H1 (cell line): ENCODE measurements around the gene FRA10AC1. TPM values are rescaled to one million over a fixed set of nuclear protein-coding genes. Genes with fewer than 3 reads are reported as not detected.

Source experiments
- BACH1 ChIP-seq: IDR thresholded peaks from 2 replicates; pipeline ENCODE4 v1.6.1; 2012; ENCODE audit warnings: low read length, improper control_type of control experiment
- CHD1 ChIP-seq: IDR thresholded peaks from 2 replicates; pipeline ENCODE4 v1.6.1; 2012; ENCODE audit warnings: low read depth, low read length, improper control_type of control experiment
- EGR1 ChIP-seq: IDR thresholded peaks from 2 replicates; pipeline ENCODE4 v1.6.1; 2011; ENCODE audit warnings: low read depth, low read length, borderline replicate concordance
- EZH2 ChIP-seq: fragments of 200-600 bp; sonication (generic); IDR thresholded peaks from 2 replicates; pipeline ENCODE4 v1.7.1; 2012; ENCODE audit warnings: low read depth, mild to moderate bottlenecking, moderate library complexity, low read length, inconsistent platforms; ENCODE audit not compliant: severe bottlenecking
- HDAC2 ChIP-seq, 2 experiments: fragments of 300-600 bp in 1 of 2; sonication (generic) in 1 of 2; IDR thresholded peaks; 2 replicates each; pipeline ENCODE4 v1.6.1; 2011 to 2012; ENCODE audit warnings: low read depth in 2 of 2, low read length in 2 of 2, mild to moderate bottlenecking in 2 of 2, moderate library complexity in 2 of 2, borderline replicate concordance in 1 of 2, inconsistent platforms in 1 of 2
- KDM1A ChIP-seq: fragments of 200-600, 300-600 bp; sonication (generic); IDR thresholded peaks from 2 replicates; pipeline ENCODE4 v1.7.1; 2016; ENCODE audit warnings: mild to moderate bottlenecking, low read length, borderline replicate concordance
- NANOG ChIP-seq: IDR thresholded peaks from 2 replicates; pipeline ENCODE4 v1.6.1; 2011; ENCODE audit warnings: low read length, low read depth, mild to moderate bottlenecking, inconsistent platforms; ENCODE audit not compliant: insufficient read depth, poor library complexity, severe bottlenecking
- RBBP5 ChIP-seq: IDR thresholded peaks from 2 replicates; pipeline ENCODE4 v1.7.1; 2012; ENCODE audit warnings: low read depth, mild to moderate bottlenecking, inconsistent platforms, low read length, moderate library complexity, borderline replicate concordance
- polyA plus RNA-seq, 7 experiments: library from polyadenylated mRNA; depleted of rRNA in 3 of 7; stranded (reverse) in 5 of 7; unstranded in 2 of 7; fragments of >200 nt in 5 of 7; fragments of 200-250 nt in 2 of 7; gene quantifications; 1 replicate in 5 of 7; 2 replicates in 1 of 7; 4 replicates in 1 of 7; pipeline versions ENCODE4 v1.2.1 to v1.2.3, GENCODE V29; 2011 to 2013; ENCODE audit warnings: missing spikeins in 2 of 7, mixed read lengths in 2 of 7
- total RNA-seq: library from RNA; stranded (reverse); fragmentation: NEBNext Ultra II Directional; extraction: Animal tissue kit (Norgen Biotek cat#: 25700); gene quantifications from 2 replicates; pipeline ENCODE4 v1.2.1, GENCODE V29; 2021
- TF ChIP-seq, protein P1 (sequence below): fragments of 300-600 bp; sonication (generic); IDR thresholded peaks from 2 replicates; pipeline ENCODE4 v1.7.1; 2012; ENCODE audit warnings: low read length, moderate library complexity, mild to moderate bottlenecking, inconsistent platforms; ENCODE audit not compliant: insufficient replicate concordance
- TF ChIP-seq, protein P2 (sequence below): IDR thresholded peaks from 2 replicates; pipeline ENCODE4 v1.6.1; 2012; ENCODE audit warnings: inconsistent platforms

Gene FRA10AC1
- total and polyA plus RNA-seq, 2 of the 8 experiments (the other 6 are each of a cell fraction or from before 2014, with no cell fraction given): 4.4 to 13.5 TPM

DNA sequence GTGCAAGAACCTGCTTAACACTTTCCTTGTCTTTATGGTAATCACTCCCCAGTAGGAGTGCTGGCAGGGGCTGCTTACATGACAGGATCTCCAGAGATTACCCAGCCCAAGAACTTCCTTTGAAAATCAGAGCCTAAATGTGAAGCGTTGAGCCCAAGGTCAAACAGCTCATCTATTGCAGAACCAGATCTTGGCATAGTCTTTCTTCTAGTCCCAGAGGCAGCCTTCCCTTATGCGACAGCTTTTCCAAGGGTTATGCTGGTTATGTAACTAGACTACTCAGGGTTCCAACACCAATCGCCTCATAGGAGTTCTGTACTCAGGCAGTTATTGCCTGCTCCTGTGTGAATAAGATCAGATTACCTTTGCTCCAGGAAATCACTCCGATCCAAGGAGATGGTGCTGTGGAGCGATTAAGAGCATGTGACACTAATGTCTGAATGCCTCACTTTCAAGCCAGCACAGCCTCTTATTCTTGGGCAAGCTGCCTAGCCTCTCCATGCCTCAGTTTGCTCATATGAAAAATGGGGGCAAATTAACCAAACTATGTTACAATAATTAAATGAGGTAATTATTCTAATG lies 46.9 kb upstream of the FRA10AC1 start (continued):
- TF ChIP-seq, protein P1, sequence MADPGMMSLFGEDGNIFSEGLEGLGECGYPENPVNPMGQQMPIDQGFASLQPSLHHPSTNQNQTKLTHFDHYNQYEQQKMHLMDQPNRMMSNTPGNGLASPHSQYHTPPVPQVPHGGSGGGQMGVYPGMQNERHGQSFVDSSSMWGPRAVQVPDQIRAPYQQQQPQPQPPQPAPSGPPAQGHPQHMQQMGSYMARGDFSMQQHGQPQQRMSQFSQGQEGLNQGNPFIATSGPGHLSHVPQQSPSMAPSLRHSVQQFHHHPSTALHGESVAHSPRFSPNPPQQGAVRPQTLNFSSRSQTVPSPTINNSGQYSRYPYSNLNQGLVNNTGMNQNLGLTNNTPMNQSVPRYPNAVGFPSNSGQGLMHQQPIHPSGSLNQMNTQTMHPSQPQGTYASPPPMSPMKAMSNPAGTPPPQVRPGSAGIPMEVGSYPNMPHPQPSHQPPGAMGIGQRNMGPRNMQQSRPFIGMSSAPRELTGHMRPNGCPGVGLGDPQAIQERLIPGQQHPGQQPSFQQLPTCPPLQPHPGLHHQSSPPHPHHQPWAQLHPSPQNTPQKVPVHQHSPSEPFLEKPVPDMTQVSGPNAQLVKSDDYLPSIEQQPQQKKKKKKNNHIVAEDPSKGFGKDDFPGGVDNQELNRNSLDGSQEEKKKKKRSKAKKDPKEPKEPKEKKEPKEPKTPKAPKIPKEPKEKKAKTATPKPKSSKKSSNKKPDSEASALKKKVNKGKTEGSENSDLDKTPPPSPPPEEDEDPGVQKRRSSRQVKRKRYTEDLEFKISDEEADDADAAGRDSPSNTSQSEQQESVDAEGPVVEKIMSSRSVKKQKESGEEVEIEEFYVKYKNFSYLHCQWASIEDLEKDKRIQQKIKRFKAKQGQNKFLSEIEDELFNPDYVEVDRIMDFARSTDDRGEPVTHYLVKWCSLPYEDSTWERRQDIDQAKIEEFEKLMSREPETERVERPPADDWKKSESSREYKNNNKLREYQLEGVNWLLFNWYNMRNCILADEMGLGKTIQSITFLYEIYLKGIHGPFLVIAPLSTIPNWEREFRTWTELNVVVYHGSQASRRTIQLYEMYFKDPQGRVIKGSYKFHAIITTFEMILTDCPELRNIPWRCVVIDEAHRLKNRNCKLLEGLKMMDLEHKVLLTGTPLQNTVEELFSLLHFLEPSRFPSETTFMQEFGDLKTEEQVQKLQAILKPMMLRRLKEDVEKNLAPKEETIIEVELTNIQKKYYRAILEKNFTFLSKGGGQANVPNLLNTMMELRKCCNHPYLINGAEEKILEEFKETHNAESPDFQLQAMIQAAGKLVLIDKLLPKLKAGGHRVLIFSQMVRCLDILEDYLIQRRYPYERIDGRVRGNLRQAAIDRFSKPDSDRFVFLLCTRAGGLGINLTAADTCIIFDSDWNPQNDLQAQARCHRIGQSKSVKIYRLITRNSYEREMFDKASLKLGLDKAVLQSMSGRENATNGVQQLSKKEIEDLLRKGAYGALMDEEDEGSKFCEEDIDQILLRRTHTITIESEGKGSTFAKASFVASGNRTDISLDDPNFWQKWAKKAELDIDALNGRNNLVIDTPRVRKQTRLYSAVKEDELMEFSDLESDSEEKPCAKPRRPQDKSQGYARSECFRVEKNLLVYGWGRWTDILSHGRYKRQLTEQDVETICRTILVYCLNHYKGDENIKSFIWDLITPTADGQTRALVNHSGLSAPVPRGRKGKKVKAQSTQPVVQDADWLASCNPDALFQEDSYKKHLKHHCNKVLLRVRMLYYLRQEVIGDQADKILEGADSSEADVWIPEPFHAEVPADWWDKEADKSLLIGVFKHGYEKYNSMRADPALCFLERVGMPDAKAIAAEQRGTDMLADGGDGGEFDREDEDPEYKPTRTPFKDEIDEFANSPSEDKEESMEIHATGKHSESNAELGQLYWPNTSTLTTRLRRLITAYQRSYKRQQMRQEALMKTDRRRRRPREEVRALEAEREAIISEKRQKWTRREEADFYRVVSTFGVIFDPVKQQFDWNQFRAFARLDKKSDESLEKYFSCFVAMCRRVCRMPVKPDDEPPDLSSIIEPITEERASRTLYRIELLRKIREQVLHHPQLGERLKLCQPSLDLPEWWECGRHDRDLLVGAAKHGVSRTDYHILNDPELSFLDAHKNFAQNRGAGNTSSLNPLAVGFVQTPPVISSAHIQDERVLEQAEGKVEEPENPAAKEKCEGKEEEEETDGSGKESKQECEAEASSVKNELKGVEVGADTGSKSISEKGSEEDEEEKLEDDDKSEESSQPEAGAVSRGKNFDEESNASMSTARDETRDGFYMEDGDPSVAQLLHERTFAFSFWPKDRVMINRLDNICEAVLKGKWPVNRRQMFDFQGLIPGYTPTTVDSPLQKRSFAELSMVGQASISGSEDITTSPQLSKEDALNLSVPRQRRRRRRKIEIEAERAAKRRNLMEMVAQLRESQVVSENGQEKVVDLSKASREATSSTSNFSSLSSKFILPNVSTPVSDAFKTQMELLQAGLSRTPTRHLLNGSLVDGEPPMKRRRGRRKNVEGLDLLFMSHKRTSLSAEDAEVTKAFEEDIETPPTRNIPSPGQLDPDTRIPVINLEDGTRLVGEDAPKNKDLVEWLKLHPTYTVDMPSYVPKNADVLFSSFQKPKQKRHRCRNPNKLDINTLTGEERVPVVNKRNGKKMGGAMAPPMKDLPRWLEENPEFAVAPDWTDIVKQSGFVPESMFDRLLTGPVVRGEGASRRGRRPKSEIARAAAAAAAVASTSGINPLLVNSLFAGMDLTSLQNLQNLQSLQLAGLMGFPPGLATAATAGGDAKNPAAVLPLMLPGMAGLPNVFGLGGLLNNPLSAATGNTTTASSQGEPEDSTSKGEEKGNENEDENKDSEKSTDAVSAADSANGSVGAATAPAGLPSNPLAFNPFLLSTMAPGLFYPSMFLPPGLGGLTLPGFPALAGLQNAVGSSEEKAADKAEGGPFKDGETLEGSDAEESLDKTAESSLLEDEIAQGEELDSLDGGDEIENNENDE: peak; percentile 72
- peak in 1 of 2 experiments; percentile 91; a peak in 1 of 4 replicates for TF ChIP-seq HDAC2 (IDR thresholded peaks at IDR 0.05; ENCODE audit: borderline replicate concordance in 1 of 2, low read depth in 2 of 2, low read length in 2 of 2)
- no peak for TF ChIP-seq CHD1
- TF ChIP-seq NANOG: peak; percentile 65
- TF ChIP-seq KDM1A: peak; percentile 95
- TF ChIP-seq, protein P2, sequence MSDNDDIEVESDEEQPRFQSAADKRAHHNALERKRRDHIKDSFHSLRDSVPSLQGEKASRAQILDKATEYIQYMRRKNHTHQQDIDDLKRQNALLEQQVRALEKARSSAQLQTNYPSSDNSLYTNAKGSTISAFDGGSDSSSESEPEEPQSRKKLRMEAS: no peak
- no peak for TF ChIP-seq EGR1
- no peak for TF ChIP-seq EZH2
- no peak for TF ChIP-seq RBBP5
- no peak for TF ChIP-seq BACH1
